HG03469 (cell line): ENCODE measurements around the gene THAP8.
"Not testable (repeated sequence)": the region's sequence is repeated elsewhere in the genome, so short reads cannot be mapped to it uniquely, and the experiment has no call there.

Experiments used
- ATAC-seq: cut with Tn5 transposase; IDR thresholded peaks from one replicate; pipeline ENCODE4 v1.9.1; 2021; ENCODE audit warnings: mild to moderate bottlenecking, moderate library complexity, moderate number of reproducible peaks; ENCODE audit not compliant: unreplicated experiment

The THAP8 gene

DNA sequence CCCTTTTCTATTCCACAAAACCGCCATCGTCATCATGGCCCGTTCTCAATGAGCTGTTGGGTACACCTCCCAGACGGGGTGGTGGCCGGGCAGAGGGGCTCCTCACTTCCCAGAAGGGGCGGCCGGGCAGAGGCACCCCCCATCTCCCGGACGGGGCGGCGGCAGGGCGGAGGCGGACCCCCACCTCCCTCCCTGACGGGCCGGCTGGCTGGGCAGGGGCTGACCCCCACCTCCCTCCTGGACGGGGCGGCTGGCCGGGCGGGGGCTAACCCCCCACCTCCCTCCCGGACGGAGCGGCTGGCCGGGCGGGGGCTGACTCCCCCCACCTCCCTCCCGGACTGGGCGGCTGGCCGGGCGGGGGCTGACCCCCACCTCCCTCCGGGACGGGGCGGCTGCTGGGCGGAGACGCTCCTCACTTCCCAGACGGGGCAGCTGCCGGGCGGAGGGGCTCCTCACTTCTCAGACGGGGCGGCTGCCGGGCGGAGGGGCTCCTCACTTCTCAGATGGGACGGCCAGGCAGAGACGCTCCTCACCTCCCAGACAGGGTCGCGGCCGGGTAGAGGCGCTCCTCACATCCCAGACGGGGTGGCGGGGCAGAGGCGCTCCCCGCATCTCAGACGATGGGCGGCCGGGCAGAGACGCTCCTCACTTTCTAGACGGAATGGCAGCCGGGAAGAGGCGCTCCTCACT lies 14.9 kb upstream of the THAP8 start:
- ATAC-seq = not testable (repeated sequence)

DNA sequence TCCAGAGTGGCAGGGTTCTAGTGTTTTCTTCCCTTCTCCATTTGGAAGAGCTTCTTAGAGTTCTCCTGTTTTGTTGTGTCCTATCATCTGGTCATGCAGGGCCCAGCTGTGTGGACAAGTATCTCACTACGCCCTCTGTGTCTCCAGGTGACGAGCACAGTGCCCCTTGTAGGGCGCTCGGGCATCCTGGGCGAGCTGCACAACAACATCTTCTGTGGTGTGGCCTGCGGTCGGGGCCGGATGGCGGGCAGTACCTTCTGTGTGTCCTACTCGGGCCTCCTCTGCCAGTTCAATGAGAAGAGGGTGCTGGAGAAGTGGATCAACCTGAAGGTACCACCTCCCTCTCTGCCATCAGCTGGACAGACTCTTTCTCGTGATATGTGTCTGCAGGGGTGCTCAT lies 13.6 kb upstream of the THAP8 start:
- ATAC-seq = no peak

DNA sequence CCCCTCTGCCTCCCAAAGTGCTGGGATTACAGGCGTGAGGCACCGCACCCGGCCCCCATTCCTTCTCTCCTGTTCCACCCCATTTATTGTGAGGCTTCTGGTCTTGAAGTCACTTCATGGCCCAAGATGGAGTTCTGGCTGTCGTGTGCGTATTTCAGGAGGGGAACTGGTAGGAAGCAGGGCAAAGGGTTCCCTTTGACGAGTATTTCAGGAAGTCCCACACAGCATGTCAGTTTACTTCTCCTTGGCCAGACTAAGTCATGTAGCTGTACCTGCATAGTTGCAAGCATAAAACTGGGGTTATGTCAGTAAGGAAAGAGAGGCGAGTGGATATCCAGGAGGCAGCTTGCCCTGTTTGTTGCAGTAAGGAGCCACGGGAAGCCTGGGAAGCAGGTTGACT lies 10.7 kb upstream of the THAP8 start:
- no peak for ATAC-seq

DNA sequence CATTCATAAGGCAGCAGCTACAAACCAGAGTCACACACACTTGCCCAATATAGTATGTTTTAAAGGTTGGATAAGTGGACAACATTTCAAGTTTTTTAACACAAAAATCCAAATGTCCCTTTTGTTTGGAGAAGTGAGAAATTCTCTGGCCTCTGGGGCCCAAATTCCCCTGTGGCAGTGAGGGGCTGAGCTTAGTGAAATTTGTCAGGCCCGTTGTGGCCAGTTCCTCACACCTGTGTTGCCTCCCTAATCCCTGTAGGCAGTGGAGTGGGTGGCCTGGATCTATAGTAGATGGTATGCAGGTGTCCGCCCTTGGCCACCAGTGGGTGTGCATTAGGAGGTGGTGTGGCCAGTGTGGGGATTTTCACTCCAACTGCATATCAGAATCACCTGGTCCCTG lies 7.3 kb upstream of the THAP8 start:
- no peak for ATAC-seq

DNA sequence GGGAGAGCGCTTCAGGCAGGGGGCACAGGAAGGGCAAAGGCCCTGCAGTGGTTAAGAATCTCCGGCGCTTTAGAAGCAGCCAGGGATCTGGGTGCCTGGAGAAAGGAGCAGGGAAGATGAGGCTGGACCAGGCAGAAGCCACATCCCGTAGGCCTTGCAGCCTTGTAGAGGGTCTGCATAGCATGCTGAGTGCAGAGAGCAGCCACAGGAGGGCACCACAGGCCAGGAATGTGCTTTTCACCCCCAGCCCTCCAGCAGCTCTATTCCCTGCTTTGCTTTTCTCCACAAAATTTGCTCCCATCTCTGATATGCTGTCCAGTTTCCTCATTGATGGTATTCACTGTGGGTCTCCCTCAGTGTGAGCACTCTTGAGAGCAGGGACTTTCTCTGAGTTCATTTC lies 6.3 kb upstream of the THAP8 start:
- ATAC-seq = no peak

DNA sequence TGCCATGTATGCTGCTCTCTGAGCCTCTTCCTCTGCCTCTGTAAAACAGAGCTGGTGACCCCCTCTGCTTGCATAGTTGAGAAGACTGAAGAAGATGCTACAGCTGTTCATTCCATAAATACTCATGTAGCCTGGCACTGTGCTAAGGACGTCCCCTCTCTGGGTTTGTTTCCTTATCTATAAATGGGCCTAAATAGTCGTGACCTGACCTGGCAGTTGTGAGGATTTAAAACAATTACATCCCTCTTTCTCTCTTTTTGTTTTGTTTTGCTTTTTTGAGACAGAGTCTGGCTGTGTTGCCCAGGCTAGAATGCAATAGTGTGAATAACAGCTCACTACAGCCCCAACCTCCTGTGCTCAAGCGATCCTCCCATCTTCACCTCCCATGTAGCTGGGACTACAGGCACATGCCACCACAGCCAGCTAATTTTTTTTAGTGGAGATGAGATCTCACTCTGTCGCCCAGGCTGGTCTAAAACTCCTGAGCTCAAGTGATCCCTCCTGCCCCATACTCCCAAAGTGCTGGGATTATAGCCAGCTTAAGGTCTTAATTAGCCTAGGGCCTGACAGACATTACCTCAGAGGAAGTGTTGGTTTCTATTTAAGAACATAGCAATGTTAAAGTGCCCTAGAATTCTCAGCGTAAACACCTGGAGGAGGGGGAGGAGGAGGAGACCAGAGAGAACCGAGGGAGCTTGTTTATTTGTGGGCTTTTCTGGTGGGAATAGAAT lies 5.3 kb upstream of the THAP8 start:
- ATAC-seq = no peak

DNA sequence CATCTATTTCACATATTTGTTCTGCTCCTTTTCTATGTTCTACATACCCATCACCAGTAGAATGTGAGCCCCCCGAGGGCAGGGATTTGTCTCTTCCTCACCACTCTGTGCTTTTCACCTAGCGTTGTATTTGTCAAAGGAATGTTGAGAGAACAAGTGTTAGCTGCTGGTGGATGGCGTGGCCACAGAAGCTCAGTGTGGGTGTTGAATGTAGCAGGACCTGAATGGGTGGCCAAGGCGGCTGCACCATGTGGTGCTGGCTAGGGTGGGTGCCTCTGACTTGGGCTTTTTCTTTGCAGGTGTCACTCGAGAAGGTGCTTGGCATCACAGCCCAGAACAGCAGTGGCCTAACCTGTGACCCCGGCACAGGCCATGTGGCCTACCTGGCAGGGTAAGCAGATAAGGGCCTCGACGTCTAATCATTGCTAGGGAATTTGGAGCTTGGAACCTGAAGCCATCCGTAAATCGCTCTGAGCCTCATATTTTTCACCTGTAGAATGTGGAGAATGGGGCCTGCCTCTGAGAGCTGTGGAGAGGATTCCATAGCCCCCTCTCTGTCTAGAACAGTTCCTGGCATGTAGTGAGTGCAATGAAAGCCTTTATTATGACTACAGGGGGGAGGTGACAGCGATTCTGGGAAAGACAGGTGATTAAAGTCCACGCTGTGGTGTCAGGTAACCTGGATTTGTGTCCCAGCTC lies 4.5 kb upstream of the THAP8 start:
- no peak for ATAC-seq

DNA sequence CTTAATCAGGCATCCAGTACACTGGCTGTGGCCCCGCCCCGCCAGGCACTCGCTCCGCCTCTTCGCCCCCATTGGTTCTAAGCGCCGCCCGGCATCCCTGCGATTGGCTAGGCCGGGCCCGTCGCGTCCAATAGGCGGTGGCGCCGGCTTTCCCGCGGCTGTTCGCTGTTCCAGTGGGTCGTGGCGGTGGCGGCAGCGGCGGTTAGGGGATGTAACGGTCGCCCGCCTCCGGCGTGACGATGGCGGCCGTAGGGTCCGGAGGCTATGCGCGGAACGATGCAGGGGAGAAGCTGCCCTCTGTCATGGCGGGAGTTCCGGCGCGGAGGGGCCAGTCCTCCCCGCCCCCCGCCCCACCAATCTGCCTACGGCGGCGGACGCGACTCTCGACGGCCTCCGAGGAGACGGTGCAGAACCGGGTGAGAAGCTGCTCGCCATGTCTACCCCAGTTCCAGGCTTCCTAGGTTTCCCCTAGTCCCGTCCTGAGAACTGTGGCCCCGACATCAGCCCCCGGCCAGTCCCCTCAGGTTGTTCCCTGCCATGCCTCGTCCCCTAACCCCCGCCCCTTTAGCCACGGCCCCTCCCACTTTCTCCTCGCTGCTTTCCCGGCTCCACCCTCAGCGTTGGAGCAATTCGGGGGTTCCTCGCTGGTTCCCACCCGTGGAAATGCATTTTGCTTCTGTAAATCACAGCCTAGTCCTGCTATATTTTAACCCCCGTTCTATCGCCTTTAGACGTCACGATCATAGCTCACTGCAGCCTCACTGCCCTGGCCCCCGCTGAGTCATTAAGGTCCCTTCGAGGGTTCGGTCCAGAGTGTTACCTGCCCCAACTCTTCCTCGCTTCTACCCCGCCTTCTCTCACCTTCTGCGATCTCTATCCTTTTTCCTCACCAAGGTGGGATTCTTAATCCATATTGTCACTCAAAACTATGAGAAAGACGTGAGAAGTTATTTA lies 925 bp upstream of the THAP8 start, which contains the start of gene WDR62:
Gene WDR62, plus strand, starts transcription at position 165 of the 954 bp plus-strand sequence. Its CDS starts 75 bp downstream, at position 240.
- ATAC-seq = peak; percentile 59

DNA sequence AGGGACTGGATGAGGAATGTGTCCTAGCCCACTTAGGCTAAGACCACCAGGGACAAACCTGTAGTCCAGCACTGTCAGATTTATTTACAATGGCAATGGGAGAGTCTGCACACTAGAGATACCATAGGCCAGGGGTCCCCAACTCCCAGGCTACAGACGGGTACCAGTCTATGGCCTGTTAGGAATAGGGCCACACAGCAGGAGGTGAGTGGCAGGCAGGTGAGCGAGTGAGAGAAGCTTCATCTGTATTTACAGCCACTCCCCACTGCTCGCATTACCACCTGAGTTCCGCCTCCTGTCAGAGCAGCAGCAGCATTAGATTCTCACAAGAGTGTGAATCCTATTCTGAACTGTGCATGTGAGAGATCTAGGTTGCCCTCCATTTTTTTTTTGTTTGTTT lies 2.4 kb downstream of the THAP8 start:
- ATAC-seq = no peak

DNA sequence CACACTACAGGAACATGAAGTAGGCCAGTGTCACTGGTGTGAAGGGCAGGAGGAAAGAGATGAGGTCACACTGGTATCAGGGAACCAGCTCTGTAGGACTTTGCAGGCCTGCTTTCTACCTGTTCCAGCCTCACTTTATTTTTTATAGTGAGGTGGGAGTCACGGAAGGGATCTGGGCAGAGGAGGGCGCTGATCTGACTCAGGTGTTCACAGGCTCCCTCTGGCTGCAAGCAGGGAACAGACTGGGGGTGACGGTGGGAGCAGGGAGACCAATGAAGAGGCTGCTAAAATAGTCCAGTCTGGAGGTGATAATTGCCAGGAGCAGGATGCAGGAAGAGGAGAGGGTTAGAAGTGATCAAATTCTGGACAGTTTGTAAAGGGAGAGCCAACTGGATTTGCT lies 2.8 kb downstream of the THAP8 start:
- ATAC-seq = no peak

DNA sequence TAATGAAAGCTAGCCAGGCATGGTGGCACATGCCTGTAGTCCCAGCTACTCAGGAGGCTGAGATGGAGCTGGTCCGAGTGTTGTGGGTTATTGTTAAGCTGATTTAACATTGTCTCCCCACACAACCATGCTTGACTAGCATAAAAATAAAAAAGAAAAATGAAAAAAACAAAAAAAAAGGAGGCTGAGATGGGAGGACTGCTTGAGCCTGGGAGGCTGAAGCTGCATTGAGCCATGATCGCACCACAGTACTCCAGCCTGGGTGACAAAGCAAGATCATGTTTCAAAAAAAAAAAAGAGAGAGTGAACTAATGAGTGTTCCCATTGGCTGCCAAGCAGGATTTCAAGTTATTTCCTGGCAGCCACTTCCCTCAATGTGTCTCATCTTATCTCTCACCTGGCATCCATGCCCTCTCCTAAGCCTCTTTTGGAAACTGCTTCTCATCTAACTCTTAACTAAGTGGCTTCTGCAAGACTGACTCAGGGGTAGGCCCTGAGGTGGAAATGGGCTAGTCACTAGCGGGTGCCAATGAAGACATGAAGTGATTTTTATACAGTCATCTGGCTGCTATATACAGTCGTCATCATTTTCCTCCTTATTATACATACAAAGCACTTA lies 4.9 kb downstream of the THAP8 start:
- no peak for ATAC-seq

DNA sequence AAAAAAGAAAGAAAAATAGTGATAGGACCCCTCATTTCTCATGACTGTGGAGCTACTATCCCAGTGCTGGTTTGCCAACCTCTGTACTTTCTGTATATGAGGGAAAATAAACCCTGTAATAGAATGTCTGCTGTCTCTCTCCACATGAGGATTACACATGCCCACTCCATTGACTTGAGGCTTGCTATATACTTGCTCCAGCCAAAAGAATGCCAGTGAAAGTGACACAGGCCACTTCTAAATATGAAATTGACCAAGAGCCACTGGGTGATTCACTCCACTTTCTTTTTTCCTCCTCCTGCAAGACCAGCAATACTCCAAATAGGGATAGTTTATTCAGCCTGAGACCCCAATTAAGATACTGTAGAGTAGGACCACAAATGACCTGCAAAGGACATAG lies 6.2 kb downstream of the THAP8 start:
- ATAC-seq = no peak

DNA sequence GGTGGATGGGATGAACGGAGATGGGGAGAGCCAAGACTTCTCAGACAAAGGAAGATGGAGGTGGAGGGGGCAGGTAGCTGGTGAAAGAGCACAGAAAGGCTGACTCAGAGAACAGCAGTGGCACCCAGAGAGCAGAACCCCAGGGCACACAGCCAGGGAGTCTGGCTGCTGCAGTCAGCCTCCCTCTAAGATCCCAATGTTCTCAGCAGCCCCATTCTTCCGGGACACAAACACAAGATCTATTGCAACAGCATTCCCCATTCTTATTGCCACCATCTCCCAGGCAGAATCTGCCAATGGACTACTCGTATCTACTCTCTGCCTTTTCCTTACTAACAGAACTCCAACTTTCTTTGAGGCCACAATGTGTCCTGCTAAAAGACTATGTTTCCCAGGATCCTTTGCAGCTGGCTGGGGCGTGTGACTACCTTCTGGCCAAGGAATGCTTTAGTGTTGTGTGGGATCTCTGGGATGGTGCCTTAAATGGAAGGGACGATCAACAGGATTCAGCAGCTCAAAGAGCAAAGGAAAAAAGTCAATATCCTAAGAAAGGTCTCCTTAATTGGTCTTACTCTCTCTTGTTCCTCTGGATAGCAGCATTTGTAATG lies 7.5 kb downstream of the THAP8 start:
- no peak for ATAC-seq

DNA sequence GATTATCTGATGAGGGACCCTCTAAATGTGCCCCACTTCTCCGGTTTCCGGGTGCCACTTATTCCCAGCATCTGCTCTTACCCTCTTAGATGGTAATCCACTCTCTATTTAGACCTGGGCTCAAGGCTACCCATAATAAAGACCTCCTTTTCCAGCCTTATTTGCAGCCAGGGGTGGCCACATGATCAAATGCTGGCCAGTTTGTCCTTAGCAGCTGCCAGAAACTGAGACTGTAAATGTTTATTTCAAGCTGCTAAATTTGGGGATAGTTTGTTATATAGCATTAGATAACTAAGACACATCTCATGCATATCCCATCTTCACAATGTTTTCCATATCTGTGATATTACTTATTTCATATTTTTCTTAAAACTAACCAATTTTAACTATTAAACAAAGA lies 10.1 kb downstream of the THAP8 start:
- no peak for ATAC-seq

DNA sequence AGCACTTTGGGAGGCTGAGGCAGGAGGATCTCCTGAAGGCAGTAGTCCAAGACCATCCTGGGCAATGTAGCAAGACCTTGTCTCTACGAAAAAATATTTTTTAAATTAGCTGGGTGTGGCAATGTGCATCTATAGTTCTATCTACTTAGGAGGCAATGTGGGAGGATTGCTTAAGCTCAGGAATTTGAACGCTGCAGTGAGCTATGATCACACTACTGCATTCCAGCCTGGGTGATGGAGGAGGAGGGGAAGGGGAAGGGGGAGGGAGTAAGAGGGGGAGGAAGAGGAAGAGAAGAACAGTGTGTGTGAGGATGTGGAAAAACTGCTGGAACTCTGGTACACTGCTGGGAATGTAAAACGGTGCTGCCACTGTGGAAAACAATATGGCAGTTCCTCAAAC lies 12.3 kb downstream of the THAP8 start:
- no peak for ATAC-seq

DNA sequence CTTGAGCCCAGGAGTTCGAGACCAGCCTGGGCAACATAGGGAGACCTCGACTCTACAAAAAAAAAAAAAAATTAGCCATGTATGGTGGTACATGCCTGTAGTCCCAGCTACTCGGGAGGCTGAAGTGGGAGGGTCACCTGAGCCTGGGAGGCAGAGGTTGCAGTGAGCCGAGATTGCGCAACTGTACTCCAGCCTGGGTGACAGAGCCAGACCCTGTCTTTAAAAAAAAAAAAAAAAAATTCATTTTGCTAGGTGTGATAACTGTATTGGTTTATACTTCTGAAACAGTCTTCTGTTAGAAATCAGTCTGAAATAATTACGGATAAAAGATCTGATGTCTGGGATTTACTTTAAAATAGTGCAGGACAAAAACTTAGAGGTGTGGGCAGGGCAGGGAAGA lies 13.0 kb downstream of the THAP8 start:
- ATAC-seq = not testable (repeated sequence)

DNA sequence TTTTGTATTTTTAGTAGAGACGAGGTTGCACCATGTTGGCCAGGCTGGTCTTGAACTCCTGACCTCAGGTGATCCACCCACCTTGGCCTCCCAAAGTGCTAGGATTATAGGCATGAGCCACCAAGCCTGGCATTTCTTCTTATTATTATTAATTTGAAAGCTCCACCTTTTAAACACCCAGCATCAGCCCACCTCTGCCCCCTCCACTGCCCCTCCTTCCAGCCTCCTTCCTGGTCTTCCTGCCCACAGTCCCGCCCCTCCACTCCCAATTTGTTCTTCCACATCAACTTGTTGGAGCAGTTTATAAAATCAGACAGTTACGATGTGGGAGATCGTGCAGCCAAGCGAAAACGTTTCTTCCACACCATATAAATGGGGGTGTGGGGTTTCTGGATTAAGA lies 13.6 kb downstream of the THAP8 start:
- ATAC-seq = no peak

DNA sequence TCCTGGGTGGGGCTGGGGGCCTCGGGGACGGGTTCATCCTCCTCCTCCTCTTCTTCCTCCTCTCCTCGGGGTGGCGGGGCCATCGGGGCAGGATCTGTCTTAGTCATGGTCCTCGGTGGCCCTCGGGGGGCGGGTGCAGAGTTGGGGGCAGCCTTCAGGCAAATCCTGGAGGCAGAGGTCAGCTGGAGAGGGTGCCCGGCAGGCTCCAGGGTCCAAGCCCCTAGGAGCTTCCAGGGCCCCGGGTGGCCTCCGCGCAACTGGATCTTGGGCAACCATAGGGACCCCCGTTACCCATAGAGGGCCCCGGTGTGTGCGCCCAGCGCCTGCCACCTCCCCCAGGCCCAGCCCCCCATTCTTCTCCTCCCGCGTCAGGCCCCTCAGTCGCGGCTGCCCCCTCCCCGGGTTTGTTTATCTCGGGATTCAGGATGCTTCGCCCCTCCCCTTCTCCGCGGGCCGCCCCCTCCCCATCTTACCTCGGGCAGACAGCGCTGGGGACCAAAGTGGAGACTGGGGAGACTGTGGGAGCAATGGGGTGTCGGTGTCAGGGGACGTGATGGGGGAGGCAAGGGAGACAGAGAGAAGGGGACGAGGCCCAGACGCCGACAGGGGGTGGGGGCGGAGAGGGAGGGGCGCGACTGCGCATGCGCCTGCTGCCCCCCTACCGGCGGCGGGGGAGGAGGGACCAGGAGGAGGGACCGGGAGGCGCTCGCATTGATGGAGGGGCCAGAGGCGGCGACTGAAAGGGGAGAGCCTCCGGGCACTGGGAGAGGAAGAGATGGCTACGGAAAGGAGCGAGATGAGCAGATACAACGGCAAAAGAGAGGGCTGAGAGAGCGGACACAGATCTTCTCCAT lies 21.6 kb downstream of the THAP8 start, which contains the start of gene CLIP3:
Gene CLIP3, minus strand, starts transcription at position 623 of the 854 bp plus-strand sequence. Its CDS starts 516 bp downstream, at position 107.
- ATAC-seq = no peak

DNA sequence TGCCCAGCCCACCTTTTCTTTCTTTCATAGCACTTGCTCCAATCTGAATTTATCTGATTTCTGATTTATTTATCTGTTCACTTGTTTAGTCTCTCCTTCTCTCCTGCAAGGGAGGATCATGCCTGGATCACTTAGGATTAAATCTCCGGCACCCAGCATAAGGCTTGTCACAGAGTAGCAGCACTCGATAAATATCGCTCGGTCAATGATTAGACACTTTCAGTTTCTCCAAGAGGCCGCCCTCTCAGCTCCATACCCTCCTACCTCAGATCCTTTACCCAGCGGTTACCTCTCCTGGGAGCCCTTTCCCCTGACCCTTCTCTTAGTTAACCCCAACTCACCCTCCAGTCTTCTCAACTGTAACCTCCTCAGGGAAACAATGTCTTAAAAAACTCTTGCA lies 22.8 kb downstream of the THAP8 start:
- no peak for ATAC-seq
